GM18873 (cell line): ENCODE measurements around the gene TMEM132D.

Source experiments
- ATAC-seq: cut with Tn5 transposase; IDR thresholded peaks from one replicate; pipeline ENCODE4 v1.9.1; 2021; ENCODE audit warnings: mild to moderate bottlenecking, moderate library complexity, moderate number of reproducible peaks; ENCODE audit not compliant: unreplicated experiment, low FRiP score

The TMEM132D gene

DNA sequence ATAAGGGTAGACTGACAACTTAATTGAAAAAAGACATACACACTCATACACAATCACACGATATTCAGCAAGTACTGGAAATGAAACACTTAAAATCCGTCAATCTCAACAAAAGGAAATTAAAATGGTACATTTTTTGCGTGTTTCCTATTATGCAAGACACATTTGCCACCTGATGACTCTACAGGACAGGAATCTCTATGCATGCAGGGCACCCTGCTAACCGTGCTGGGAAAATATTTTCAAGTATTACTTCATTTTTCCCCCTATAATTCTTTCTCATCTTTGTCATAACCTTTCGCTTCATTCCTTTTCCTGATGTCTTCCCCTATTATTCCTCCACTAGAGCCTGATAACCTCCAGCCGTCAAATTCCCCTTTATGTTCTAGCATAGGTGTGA lies 150.2 kb downstream of the TMEM132D start:
- no peak for ATAC-seq

DNA sequence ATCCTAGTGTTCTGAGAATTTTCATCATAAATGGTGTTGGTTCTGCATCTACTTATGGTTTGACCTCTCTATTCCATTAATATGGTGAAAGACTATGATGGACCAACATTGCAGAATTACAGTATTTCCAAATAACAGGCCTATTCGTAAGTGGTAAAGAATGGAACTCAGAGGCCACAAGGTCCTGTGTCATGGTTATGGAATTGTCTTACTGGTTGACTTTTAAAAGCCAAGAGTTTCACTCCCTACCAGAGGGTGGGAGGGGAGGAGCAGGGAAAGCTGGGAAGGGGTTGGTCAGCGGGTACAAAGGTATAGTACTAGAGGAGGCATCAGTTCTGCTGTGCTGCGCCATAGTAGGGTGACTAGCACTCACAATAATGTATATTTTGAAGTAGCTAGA lies 153.4 kb downstream of the TMEM132D start:
- ATAC-seq, result no peak

DNA sequence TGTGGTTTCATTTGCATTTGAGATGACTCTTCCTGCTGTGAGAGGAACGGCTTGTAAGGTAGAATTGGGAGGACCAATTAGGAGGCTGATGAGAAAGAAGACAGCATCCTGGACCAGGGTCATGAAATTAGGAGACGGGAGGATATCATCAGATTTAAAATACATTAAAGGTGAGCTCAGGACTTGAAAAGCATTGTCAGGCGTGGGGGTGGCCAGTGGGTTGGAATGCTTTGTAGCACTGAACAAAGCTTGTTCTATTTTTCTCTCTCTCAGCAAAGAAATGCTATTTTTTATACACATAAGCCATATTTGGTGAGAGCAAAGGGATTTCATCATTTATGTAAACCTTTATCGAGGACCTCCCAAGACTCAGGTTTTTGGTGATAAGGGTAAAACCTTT lies 157.5 kb downstream of the TMEM132D start:
- no peak for ATAC-seq

DNA sequence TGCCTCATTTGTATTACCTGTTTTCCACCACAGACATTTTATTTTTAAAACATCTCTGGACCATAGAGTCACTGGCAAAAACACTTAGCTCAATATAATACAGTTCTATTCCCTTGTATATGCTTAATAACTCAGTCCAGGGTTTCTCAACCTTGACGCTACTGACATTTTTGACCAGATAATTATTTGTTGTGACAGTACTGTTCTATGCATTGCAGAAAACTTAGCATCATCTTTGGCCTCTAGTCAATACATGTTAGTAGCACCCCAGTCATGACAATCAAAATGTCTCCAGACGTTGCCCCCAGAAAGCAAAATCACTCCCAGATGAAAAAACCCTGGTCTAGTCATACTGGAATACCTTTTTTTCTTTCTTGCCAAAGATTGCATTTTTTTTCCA lies 174.7 kb downstream of the TMEM132D start:
- no peak for ATAC-seq

DNA sequence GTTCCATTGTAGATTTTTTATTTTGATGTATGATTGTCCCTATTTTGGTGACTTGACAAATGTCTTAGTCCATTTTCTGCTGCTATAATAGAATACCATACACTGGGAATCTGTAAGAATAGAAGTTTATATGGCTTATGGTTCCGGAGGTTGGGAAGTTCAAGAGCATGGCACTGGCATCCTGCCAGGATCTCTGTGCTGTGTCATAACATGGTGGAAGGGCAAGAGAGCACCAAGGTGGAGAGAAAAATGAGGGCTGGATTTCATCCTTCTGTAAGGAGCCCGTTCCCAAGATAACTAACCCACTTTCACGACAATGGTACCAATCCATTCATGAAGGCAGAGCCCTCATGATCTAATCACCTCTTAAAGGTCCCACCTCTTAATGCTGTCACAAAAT lies 176.7 kb downstream of the TMEM132D start:
- ATAC-seq, result no peak

DNA sequence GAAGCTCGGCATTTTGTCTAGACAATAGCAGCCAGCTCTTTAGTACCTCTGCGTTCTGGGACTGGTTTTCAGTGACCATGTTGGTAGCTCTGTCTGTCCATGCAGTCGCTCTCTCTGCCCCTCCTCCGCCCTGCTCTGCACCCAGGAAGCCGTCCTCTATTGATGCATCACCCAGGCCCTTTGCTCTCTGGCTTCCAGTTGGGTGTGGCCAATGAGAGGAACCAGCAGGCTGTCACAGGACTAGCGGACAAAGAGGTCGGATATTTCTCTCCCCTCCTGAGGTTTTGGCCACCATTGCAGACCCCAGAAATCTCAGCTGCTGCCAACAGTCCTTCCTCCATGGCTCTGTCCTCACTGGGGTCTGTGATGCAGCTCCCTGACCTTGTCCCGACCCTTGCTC lies 180.6 kb downstream of the TMEM132D start:
- ATAC-seq, result no peak

DNA sequence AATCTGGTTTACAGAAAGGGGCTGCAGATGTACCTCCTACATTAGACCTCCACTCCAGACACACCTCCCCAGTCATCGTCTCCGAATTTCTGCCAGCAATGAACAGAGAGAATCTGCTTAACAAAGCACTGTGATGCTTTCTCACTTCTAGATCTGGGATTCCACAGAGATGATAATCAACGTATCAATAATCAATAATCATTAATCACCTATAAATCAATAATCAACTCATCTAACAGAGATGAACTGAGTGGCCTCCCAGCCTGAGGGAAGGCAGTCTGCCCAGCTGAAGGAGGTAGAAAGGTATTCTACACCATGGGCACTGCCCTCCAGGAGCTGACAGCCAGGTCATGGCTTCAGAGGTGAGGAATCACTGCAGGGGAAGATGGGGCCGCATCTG lies 183.2 kb downstream of the TMEM132D start:
- no peak for ATAC-seq

DNA sequence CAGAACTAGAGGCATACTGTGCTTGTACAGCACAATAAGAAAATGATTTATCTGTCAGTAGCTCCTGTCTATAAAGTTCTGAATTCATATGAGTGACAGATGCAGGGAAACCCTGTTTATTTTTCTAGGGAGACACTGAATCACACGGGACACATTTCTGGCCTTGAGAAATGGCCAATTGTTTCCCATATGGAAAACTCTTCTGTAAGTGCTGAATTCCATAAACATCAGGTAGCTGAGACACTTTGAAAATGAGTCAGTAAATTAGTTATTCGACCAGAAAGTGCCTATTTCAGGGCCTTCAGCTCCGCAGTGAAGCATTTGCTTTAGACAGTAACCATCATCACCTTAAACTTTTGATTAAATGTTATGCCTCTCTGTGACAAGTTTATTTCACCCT lies 184.4 kb downstream of the TMEM132D start:
- no peak for ATAC-seq

DNA sequence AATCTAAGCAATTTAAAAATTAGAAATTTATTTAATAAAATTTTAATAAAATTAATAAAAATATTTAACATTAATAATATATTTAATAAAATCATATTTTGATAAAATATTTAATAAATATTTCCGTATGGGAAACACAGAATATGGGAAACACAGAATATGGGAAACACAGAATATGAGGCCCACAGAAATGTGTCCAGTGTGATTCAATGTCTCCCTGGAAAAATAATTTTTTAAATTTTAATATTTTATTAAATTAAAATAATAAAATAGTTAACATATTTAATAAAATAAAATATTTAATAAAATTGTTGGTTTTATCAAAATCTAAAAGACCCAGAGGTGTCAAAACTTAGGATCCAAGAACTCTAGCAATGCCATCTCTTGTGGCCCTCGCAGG lies 186.4 kb downstream of the TMEM132D start:
- ATAC-seq, result no peak

DNA sequence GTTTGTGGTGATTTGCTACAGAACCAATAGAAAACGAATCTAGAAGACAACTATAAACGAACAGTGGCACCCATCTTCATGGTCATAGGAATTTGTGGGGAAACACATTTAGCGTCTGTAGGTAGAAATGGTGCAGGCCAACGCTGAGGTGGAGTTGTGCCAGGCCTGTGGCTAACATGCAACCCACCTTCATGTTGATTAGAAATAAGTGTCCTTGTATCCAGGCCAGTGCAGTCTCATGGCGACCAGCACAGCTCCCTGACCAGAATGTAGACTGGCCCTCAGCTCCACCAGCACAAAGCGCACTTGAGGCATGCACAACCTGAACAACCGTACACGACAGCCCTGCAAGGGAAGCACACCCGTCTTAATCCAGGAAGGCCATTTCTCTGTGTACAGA lies 187.0 kb downstream of the TMEM132D start:
- ATAC-seq, result no peak

DNA sequence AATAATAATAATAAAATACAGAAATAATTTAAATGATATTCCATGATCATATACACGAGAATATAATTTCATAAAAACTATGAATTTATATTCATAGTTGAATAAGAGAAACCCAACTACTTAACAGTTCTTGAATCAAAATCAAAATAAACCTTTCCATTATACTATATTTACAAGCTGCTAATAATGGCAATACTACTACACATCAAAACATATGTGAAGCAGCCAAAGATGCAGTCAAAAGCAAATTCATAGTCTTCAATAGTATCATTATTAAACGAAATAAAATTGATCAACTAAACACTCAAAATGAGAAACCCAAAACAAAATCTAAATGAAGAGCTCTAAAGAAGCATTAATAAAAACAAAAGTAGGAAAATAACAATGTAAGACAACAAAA lies 197.1 kb downstream of the TMEM132D start:
- ATAC-seq, result no peak

DNA sequence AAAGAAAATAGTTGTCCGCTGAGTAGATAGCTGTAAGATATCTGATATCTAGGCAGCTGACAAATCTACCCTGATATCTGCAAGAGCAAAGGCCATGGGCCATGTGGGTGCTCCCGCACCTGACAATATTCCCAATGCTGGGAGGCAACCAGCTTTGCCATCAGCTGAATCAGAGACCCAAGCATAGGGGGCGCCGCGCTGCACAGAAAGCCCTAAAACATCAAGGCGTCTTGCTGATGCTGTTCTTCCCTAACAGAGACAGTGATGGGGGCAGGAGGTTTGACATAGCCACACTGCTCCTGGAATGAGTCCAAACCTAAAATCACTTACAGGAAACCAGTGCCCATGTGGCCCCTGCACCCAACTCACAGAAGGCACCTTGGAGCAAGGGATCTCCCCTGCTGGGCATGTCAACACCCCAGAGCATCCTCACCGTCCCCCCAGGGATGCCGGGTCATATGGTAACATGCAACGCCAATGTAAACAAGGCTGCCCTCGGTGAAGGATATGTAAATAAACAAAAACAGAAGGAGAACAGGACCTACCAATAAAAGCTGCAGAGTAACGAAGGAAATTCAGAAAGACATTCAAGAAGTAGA lies 199.5 kb downstream of the TMEM132D start:
- no peak for ATAC-seq

DNA sequence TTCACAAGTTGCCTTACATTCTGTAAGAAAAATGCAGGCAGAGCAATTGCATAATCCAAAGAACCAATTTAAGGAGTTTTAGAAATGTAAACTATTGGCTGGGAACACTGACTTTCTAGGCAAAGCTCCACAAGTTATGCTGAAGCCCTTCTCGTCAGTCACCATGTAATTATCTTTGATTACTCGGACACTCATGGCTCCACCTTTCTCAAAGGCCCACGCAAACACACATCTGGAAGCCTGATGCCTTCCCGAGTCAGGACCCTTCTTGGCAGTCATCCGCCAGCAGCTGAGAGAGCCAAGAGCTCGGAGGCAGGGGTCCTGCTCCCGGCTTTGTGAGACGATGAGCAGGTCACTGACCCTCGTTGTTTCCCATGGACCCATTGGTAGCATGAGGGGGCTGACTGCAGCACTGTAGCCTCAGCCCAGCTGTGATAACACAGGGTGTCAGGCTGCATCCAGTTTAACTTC lies 202.2 kb downstream of the TMEM132D start:
- ATAC-seq, result no peak

DNA sequence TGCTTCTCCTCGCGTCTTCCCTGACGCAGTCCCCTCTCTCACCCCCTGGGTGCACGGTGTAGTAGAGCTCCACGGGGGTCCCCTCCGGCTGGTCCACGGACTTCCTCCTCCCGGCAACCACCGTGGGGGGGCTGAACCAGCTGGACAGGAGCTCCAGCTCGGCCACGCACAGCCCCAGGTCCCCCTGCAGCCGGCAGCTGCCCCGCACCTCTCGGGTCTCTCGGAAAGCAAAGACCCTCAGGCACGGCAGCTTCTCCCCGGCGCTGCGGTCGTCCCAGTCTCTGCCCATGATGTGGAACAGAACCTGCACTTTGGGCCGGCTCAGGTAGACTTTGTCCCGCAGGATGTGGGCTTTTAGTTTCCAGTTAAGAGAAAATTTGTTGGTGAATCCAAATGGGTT lies 203.8 kb downstream of the TMEM132D start:
- no peak for ATAC-seq

DNA sequence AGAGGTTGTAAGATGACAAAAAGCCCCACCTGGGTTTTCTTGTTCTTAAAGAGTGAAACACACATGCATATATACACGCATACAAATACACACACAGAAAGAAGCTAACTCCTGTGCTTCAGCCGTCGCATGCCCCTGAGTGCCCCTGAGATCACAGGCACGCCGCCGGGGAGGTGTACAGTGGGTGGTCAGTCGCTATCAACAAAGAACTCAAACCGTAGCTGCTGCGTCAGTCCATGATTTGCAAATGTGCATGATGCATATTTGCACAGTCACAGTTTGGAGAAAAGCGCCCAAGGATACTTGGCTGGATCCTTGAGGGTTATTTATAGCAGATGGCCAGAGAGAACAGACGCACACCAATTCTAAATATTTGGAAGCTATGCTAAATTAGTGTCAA lies 206.9 kb downstream of the TMEM132D start:
- no peak for ATAC-seq

DNA sequence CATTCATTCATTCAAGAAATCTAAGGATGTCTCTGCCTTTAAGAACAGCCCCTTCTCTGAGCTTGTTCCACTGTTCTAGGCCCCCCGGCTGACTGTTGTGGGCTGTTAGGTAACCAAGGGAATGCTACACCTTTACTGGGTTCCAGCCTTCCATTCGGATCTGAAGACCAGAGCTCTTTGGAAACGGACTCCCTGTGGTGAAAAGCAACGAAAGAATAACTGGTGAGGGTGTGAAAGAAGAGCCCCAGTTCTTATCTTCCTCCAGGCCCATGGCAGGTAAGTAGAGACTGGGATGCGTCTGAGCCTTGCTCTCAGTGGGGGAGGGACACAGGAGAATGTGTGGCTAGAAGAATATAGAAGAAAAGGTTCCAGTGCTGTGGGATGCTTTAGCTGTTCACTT lies 207.4 kb downstream of the TMEM132D start:
- no peak for ATAC-seq

DNA sequence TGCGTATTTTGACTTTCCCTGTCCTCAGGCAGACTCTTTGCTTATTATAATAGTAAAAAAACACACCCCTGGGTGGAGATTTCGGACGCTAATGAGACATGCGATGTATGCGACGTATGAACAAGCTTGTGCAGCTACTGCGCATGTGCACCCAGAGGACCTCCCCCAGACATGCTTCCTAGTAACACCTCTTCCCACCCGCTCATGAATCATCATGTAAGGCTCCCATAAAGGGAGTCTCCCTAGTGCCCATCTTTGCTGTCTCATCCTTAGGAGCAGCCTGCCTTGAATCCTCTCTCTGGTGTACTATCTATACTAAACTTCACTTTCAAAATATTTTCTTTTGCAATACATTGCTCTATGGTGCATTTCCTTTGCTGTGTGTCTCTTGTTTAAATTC lies 210.1 kb downstream of the TMEM132D start:
- ATAC-seq, result no peak

DNA sequence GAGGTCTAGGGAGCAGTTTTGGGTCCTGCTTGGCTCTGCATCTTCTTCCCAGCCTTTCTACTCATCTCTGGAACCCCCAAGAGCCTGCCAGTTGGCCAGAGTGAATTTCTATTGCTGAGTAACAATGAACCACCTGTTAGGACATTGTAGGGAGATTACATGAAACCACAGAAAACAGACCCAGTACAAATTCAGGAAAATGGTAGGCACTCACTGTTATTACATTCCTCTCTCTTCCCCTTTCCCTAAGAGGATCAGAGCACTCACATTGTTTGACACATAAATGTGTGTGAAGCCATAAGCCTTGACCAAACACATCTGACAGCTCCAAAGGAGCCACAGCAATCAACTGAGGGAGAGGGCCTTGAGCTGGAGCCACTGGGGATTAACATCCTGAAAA lies 216.1 kb downstream of the TMEM132D start:
- ATAC-seq, result no peak

DNA sequence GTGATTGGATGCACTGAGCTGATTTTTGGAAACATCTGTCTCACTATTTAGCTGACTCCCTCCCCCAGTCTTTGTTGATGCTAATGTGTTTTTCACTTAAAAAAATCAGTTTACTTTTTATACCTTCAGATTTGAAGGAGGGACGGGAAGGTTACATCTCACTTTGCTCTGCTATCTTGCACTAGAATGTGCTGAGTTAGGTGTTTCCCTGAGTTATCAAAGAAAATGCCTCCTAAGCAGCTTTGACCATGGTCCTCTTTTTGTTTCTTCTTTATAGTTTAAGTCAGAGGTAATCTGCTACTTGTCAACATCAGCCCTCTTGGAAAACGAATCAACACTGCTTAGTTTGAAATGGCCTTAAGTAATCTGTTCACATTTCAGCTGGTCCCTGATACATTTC lies 222.0 kb downstream of the TMEM132D start:
- no peak for ATAC-seq

DNA sequence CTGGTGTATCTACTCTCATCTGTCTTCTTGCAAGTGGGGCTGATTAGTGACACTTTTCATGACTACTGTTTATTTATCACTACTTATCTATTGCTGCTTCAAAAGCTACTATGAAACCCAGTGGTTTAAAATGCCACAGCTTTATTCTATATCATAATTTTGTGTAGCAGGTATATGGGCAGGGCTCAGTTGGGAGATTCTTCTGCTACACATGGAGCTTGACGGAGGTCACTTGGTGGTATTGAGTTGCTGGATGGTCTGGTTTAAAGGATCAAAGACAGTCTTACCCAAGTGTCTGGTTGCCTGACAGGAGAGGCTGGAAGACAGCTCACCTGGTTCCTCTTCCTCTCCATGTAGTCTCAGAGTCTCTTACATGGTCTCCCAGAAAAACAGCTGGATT lies 222.7 kb downstream of the TMEM132D start:
- ATAC-seq, result no peak

DNA sequence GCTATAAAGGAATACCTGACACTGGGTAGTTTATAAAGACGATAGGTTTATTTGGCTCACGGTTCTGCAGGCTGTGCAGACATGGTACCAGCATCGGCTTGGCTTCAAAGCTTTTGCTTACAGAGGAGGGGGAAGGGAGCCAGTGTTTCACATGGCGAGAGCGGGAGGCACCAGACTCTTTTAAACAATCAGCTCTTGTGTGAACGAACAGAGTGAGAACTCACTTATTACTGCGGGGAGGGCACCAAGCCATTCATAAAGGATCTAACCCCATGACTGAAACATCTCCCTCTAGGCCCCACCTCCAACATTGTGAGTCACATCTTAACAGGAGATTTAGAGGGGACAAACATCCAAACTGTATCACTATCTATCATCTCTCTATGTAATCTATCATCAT lies 227.4 kb downstream of the TMEM132D start:
- no peak for ATAC-seq

DNA sequence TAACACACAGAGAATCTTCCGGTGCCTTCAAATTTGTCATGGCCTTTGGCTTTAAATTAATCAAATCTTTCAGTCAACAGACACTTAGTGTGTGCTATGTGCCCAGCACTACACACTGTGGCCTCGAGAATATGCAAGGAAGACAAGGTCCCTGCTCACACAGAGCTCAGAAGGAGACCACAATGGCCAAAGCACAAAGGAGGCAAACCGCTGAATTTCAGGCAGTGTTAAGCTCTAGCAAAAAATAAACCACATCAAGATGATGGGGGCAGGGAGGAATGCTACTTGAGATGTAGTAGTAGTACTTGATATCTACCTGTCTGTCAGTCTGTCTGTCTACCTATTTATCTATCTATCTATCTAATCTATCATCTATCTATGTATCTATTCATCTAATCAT lies 227.9 kb downstream of the TMEM132D start:
- no peak for ATAC-seq

DNA sequence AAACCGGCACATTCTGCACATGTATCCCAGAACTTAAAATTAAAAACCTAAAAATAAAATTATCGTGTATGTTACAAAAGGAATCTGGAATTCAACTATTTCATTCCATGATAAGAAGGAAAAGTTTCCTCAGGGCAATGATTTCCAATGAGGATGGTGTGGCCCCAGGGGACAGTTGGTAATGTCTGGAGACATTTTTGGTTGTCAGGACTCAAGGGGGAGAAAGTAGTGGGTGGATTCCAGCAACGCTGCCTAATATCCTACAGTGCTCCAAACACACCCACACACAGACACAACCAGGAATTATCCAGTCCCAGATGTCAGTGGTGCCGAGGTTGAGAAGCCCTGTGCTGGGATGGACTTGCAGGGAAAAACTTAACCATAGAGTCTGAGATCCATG lies 228.3 kb downstream of the TMEM132D start:
- ATAC-seq, result no peak
